ENCODE measurements around the gene PDE1A. TPM values are rescaled to one million over a fixed set of nuclear protein-coding genes. Genes with fewer than 3 reads are reported as not detected.

The PDE1A gene
- total RNA-seq, 1 donor from 2014 or later: 27.8 TPM

- H3K4me1 Mint-ChIP-seq: no peaks in the 10 kb centered on the region
- no peaks in the 10 kb centered on the region for H3K9me3 Mint-ChIP-seq
- TF ChIP-seq, protein P1, sequence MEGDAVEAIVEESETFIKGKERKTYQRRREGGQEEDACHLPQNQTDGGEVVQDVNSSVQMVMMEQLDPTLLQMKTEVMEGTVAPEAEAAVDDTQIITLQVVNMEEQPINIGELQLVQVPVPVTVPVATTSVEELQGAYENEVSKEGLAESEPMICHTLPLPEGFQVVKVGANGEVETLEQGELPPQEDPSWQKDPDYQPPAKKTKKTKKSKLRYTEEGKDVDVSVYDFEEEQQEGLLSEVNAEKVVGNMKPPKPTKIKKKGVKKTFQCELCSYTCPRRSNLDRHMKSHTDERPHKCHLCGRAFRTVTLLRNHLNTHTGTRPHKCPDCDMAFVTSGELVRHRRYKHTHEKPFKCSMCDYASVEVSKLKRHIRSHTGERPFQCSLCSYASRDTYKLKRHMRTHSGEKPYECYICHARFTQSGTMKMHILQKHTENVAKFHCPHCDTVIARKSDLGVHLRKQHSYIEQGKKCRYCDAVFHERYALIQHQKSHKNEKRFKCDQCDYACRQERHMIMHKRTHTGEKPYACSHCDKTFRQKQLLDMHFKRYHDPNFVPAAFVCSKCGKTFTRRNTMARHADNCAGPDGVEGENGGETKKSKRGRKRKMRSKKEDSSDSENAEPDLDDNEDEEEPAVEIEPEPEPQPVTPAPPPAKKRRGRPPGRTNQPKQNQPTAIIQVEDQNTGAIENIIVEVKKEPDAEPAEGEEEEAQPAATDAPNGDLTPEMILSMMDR (conservative IDR thresholded peaks at IDR 0.05): no peak
- no peak overlapping the region for H3K4me3 Mint-ChIP-seq
- no peak for DNase-seq (ENCODE audit: low read depth, low spot score)
- no peak overlapping the region for H3K27ac Mint-ChIP-seq (ENCODE audit: unreplicated experiment)
- H3K27me3 Mint-ChIP-seq (ENCODE audit: low read depth): no peaks in the 10 kb centered on the region
- no peaks in the 10 kb centered on the region for H3K36me3 Mint-ChIP-seq (ENCODE audit: low read depth)
These were observed 256.5 kb downstream of the PDE1A start for GRCh38 chr2:182170341-182170740.

GRCh38 chr2:182167882-182168281 is 259.0 kb downstream of the PDE1A start:
- TF ChIP-seq, protein P1 (conservative IDR thresholded peaks at IDR 0.05): no peak
- Mint-ChIP-seq H3K4me1 (no peaks in the 10 kb centered on the region), H3K27ac (ENCODE audit: unreplicated experiment) (no peak overlapping the region), H3K9me3 (no peaks in the 10 kb centered on the region), H3K4me3 (no peak overlapping the region), H3K36me3 (ENCODE audit: low read depth) (no peaks in the 10 kb centered on the region), H3K27me3 (ENCODE audit: low read depth) (no peaks in the 10 kb centered on the region)
- no peak for DNase-seq (ENCODE audit: low read depth, low spot score)

- no peak for DNase-seq (ENCODE audit: low read depth, low spot score)
- Mint-ChIP-seq H3K9me3 (no peaks in the 10 kb centered on the region), H3K36me3 (ENCODE audit: low read depth) (no peaks in the 10 kb centered on the region), H3K4me3 (no peak overlapping the region), H3K27me3 (ENCODE audit: low read depth) (no peaks in the 10 kb centered on the region), H3K27ac (ENCODE audit: unreplicated experiment) (no peak overlapping the region), H3K4me1 (no peaks in the 10 kb centered on the region)
- TF ChIP-seq, protein P1 (conservative IDR thresholded peaks at IDR 0.05): no peak
These were observed 260.0 kb downstream of the PDE1A start for GRCh38 chr2:182166841-182167240.

- Mint-ChIP-seq H3K27ac (ENCODE audit: unreplicated experiment) (no peak overlapping the region), H3K4me1 (no peaks in the 10 kb centered on the region), H3K36me3 (ENCODE audit: low read depth) (no peaks in the 10 kb centered on the region), H3K9me3 (no peaks in the 10 kb centered on the region), H3K4me3 (no peak overlapping the region), H3K27me3 (ENCODE audit: low read depth) (no peaks in the 10 kb centered on the region)
- DNase-seq (ENCODE audit: low read depth, low spot score): no peak
- TF ChIP-seq, protein P1 (conservative IDR thresholded peaks at IDR 0.05): no peak
These were observed 260.4 kb downstream of the PDE1A start for GRCh38 chr2:182166406-182166805.

DNA sequence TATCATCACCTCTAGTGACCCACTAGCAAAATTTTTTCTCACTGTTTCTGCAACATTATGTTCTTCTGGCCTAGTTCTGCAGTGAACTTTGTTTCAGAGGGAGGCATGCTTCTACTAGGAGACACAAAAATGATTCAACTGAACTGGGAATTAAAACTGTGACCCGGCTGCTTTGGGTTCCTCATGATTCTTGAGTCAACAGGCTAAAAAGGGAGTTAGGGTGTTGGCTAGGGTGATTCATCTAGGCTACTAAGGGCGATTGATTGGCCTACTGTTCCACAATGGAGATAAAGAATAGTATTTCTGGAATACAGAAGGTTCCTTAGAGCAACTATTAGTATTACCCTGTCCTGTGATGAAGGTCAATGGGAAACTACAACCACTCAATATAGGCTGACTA is 261.6 kb downstream of the PDE1A start:
- Mint-ChIP-seq H3K4me1 (no peaks in the 10 kb centered on the region), H3K36me3 (ENCODE audit: low read depth) (no peaks in the 10 kb centered on the region), H3K4me3 (no peak overlapping the region), H3K9me3 (no peaks in the 10 kb centered on the region), H3K27me3 (ENCODE audit: low read depth) (no peaks in the 10 kb centered on the region), H3K27ac (ENCODE audit: unreplicated experiment) (no peak overlapping the region)
- TF ChIP-seq, protein P1 (conservative IDR thresholded peaks at IDR 0.05): no peak
- no peak for DNase-seq (ENCODE audit: low read depth, low spot score)

DNA sequence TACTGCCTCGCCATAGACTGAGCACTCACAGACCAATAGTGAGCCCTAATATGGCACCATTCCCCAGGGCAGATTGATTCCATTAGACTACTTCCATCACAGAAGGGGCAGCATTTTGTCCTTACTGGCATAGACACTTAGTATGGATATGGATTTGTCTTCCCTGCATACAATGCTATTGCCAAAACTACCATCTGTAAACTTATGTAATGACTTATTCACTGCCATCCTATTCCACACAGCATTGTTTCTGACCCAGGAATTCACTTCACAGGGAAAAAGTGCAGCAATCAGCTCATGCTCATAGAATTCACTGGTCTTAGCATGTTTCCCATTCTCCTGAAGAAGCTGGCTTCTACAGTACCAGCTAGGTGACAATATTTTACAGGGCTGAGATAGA is 262.1 kb downstream of the PDE1A start:
- DNase-seq (ENCODE audit: low read depth, low spot score): no peak
- Mint-ChIP-seq H3K9me3 (no peaks in the 10 kb centered on the region), H3K27ac (ENCODE audit: unreplicated experiment) (no peak overlapping the region), H3K27me3 (ENCODE audit: low read depth) (no peaks in the 10 kb centered on the region), H3K4me3 (no peak overlapping the region), H3K36me3 (ENCODE audit: low read depth) (no peaks in the 10 kb centered on the region), H3K4me1 (no peaks in the 10 kb centered on the region)
- TF ChIP-seq, protein P1 (conservative IDR thresholded peaks at IDR 0.05): no peak

All from neural crest cell (in vitro differentiated cells).